GM18520 (cell line): ENCODE measurements around the gene RBM33.

Source experiments
- ATAC-seq: cut with Tn5 transposase; IDR thresholded peaks from one replicate; pipeline ENCODE4 v1.9.1; 2021; ENCODE audit not compliant: unreplicated experiment

RBM33 gene

GRCh38 chr7:155717010-155717744 is 72.7 kb downstream of the RBM33 start:
- ATAC-seq, result no peak

DNA sequence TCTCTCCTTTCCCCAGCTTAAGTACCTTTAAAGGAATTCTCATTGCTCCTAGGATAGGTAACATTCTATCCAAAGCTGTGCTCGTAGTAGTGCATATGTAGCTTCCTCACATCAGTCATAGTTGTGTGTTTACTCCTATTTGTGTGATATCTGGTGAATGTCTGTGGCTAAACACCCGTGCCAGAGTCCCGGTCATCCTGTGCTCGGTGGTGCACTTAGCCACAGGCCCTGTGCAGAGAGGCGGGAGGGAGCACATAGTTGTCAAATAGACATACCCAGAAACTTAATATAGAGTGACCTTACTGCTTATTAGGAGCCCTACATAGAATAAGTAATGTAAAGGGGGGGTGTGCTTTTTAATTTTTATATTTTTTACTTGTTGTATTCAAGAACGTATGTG is 76.6 kb downstream of the RBM33 start:
- no peak for ATAC-seq

- peak; percentile 49 for ATAC-seq
Measured at GRCh38 chr7:155722118-155722517, 77.7 kb downstream of the RBM33 start.

DNA sequence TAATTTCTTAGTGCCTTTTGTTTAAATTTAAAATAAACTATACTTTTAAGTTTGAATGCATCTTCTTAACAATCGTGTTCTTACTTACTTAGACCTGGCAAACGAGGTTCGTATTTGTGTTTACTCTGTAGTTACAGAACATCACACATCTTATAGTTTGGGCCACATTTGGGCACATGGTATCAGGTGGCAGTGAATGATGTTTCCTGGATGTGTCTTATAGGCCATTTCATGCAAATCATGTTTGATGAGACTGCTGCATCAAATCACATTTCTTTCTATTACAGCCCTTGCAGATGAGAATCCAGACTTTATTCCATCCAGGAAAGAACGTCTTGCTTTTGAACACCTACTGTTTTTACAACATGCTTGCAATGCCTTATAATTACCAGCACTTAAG is 78.5 kb downstream of the RBM33 start:
- no peak for ATAC-seq

- ATAC-seq, result no peak
Measured at GRCh38 chr7:155724327-155725005, 80.0 kb downstream of the RBM33 start.

- ATAC-seq, result no peak
Measured at GRCh38 chr7:155725006-155725355, 80.5 kb downstream of the RBM33 start.

DNA sequence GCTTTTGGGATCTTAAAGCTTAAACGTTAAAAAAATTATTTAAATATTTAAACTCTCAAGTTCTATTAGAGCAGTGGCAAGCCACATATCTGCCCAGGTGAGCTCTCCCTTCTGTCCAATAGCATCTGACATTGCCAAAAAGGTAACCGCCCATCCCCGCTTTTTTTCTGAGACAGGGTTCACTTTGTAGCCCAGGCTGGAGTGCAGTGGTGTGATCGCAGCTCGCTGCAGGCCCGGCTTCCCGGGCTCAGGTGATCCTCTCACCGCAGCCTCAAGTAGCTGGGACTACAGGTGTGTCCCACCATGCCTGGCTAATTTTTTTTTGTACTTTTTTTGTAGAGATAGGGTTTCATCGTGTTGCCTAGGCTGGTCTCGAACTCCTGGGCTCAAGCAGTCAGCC is 83.2 kb downstream of the RBM33 start:
- no peak for ATAC-seq

- no peak for ATAC-seq
Measured at GRCh38 chr7:155728116-155728515, 83.7 kb downstream of the RBM33 start.

DNA sequence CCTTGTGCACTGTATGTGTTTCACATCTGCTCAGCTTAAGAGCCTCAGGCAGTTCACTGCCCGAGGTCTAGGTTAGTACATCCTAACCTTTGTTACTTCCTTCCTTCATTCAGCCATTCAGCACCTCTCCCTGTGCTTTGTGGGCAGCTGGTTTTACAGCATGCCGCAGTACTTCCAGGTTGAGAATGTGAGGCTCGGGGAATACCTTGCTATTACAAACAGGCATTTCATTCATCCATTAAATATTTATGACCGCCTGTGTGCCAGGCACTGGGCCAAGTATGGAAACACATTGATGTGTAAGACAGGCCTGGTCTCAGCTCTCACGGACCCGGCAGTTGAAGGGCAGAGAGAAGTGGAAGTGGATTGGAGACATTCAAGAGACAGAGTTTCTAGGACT is 85.4 kb downstream of the RBM33 start:
- ATAC-seq, result no peak

DNA sequence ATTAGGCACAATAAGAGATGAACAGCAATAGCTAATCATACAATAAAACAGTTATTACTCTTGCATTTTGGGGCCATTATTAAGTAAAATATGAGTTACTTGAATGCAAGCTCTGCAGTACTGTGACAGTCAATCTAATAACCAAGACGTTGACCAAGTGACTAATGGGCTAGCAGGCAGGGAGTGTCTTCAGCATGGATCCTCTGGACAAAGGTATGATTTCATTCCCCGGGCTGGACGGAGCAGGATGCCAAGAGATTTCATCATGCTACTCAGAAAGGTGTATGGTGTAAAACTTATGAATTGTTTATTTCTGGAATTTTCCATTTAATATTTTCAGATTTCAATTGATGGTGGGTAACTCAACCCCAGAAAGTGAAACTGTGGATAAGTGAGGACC is 86.9 kb downstream of the RBM33 start:
- no peak for ATAC-seq

GRCh38 chr7:155731871-155732270 is 87.4 kb downstream of the RBM33 start:
- no peak for ATAC-seq

GRCh38 chr7:155732286-155732685 is 87.8 kb downstream of the RBM33 start:
- peak; percentile 46 for ATAC-seq

DNA sequence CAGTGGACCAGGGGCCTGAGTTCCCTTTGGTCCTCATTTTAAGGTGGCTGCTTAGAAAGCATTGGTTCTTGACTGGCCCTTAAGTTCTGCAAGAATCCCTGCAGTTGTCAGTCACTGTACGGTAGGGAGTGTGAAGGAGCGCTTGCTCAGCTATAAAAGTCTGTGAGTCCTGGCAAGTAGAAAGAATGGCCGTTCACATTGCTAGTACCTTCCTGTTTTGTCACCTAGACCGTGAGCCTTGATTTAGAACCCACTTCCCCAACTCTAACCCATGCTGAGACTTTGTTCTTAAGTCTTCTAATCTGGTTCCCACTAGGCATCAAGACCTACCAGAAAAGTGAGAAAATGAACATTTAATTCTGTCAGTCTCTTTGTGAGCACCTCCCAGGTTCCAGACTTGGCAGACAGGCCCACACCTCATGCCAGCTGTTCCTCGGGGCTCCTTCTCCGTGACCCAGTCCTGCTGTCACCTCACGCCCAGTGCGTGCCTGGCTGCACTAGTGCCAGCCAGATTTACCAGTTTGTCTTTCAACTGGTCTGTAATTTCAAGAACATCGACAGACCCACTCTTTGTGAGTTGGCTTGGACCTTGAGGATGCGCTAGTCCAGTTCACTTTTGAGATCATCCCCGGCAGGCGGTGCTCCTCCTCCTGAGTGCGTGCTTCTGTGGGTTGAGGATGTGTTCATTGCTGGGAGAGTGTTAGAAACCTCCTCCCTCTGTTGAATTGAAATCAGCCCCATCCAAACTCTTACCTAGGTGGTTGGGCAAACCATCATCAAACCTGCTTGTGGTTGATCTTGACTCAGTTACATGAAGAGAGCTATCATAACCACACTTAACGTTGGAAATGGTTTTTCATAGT is 89.4 kb downstream of the RBM33 start:
- ATAC-seq, result no peak

DNA sequence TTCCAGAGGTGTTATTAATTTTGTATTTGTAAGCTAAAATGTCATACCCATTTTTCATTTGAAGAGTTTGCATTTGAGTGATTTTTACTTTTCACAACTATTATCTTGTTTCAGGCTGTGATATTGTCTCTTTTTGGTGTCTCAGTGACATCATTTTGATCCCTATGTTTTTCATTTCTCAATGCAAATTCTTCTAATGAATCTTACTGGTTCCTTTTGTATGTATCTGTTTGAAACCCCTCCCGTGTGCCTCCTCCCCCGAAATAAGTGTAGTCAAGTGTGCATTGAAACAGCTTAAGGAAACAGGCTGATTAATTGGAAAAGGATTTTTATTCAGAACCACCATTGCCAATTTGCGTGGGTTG is 90.0 kb downstream of the RBM33 start:
- ATAC-seq, result no peak

DNA sequence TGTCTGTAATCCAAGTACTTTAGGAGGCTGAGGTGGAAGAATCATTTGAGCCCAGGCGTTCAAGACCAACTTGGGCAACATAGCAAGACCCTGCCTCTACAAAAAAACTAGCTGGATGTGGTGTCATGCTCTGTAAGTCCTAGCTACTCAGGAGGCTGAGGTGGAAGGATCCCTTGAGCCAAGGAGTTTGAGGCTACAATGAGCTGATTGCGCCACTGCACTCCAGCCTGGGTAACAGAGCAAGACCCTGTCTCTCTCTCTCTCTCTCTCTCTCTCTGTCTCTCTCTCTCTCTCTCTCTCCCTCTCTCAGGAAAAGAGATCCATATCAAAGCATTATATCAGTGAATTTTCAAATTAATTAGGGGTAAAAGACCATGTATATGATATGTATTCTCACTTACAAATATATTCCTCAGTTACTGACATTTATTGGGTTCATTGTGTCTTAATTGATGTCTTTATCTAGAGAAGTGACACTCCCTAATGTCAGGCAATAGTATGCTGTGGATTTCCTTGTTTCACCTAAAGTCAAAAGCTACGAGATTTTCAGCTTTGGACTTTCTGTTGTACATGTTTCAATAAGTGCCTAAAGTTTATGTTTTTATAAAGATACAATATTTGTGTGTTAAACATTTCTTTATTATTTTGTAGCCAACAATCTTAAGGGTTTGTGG is 91.1 kb downstream of the RBM33 start:
- ATAC-seq, result no peak

- no peak for ATAC-seq
Measured at GRCh38 chr7:155737590-155737989, 93.1 kb downstream of the RBM33 start.

GRCh38 chr7:155738104-155738503 is 93.6 kb downstream of the RBM33 start:
- ATAC-seq, result no peak

DNA sequence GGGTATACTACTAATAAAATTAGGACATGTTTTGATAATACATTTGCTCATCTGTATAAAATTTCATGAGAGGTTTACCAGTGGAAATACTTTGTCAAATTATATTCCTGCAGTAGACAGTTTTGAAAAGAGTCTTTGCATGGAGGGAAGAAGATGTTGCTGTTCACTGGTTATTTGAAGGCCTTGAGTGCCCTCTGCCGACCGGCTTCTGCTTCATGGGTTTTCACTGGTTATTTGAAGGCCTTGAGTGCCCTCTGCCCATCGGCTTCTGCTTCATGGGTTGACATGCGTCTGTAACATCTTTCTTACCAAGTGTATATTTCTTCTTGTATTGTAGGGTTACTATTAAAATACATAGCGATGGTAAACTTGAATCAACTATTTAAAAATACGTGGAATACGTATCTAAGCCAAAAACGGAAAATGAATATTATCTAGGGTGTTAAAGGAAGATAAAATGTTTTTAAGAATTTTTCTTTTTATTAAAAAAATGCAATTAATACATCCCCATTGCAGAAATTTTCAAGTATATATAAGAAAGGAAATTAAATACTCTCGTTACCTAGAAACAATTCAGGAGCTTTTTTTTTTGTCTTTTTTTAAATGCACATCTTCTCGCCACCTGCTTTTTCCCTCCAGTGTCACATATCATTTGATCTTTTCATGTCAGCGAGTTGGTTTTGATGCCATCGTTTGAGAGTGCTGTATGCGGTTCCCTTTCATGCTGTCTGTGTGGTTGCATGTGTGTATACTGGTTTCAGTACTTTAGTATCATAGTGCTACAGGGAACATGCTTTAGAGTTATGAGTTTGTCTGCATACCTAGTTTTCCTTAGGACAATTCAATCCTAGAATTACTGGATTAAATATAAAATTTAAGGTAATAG is 94.4 kb downstream of the RBM33 start:
- no peak for ATAC-seq

DNA sequence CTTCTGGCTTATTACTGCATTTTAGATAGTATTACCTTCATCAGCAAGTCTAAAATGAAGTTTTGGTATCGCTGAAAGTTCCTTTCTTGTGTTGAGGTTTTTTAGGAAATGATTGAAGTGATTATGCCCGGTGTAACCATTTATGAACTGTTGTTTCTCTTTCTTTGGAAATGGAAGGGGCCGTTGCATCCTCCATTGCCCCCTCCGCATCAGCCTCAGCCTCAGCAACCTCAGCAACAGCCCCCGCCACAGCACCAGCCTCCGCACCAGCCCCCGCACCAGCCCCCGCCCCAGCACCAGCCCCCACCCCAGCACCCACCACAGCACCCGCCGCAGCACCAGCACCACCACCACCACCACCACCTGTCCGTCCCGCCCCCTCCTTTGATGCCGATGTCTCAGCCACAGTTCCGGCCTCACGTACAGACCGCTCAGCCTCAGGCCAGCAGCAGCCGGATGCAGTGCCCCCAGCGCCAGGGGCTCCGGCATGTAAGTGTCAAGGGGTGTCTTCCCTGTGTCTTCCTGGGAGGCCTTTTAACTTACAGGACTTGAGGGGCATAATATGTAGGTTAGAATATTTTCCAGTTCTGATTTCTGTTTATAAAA is 95.2 kb downstream of the RBM33 start:
- ATAC-seq, result no peak

DNA sequence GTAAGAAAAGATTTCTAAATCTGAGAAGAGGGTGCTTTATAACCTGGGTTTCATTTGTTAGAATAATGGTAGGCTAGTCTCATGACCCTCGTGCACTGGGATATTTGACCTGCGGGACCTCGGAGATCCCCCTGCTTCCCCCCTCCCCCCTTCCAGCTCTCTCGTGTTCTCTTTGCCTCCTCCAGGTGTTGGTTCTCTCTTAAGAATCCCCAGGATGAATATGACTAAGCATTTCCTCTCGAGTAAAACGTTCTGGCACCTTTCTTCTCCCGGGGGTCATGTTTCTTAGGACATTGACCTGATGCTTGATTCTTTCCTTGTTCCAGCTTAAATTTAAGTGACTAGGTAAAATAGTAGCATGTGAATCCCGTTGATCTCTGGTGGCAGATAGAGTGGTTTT is 96.6 kb downstream of the RBM33 start:
- no peak for ATAC-seq
